HCEC 1CT (cell line): ENCODE data around the gene ATP8A2.

Source experiments
- DNase-seq: peaks from one replicate; pipeline ENCODE4 v3.0.0-alpha.2; 2017

The ATP8A2 gene

DNA sequence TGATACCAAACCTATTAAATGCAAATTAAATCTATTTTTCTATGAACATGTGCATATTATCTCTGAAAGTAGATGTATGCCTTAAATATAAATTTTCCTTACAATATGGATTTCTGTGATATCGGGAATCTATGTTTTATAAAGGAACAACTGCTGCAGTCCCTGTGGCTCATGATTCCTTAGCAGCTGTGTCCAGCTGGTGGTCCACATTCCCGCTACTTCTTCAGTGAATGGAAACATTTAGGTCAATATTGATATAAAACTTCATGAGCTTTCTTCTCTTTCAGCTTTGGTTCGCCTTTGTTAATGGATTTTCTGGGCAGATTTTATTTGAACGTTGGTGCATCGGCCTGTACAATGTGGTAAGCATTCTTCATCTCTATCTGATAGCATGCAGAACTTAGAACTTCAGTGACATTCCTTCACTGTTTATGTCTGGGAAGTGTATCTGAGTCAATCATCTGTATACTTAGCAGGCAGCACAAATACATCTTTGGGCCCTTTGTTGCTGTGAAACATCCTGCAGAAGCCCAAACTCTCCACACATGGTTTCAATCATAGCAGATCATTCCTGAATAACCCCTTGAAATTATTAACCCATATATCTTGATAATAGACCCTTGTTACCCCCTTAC, 456.2 kb downstream of the ATP8A2 start:
- no peak for DNase-seq

- no peak for DNase-seq
Measured at GRCh38 chr13:25833761-25834160, 462.0 kb downstream of the ATP8A2 start.

DNA sequence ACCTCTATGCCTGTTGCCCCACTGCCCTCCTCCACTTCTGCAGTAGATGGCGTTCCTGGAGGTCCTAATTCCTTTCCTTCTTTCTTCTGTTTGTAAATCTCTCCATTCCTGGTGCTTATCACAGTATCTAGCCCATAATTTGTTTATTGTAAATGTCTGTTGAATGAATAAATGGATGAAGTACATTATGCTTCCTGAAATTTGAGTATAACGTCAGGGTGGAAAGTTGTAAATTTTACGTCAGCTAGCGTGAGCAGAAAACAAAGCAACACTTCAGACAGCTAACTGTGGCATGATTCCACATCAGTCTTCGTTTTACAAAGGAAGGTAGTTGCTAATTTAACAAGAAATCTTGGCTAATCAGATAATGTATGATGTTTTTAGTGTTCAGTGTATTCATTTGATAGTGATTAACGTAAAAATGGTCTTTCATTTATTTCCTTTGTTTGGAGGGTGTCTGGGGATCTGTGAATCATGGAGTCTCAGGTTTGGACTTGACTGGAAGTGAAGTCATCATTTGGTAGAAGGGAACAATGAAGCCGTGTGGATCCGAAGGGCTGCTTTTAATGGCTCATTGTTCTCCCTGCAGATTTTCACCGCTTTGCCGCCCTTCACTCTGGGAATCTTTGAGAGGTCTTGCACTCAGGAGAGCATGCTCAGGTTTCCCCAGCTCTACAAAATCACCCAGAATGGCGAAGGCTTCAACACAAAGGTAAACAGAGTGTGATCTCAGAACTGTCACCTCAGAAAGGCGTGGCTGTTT, 465.0 kb downstream of the ATP8A2 start:
- DNase-seq = no peak

GRCh38 chr13:25839371-25839770, 467.6 kb downstream of the ATP8A2 start:
- DNase-seq = no peak

DNA sequence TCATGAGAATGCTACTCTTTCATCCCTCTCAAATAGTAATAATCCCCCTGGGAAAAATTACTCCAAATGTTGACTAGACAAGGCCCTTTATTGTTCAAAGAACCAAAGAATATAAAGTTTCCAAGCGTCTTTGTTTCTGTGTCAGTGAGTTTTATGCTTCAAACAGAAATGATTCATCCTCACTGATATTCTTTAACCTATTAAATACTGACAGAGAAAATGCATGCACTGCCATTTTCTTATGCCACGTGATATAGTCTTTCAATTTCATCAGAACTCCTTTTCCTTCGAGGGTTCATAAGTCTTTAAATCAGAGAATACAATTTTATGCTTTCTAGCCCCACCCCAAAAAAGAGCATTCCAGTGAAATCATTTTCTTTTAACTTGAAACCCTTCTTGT, 468.5 kb downstream of the ATP8A2 start:
- no peak for DNase-seq

DNA sequence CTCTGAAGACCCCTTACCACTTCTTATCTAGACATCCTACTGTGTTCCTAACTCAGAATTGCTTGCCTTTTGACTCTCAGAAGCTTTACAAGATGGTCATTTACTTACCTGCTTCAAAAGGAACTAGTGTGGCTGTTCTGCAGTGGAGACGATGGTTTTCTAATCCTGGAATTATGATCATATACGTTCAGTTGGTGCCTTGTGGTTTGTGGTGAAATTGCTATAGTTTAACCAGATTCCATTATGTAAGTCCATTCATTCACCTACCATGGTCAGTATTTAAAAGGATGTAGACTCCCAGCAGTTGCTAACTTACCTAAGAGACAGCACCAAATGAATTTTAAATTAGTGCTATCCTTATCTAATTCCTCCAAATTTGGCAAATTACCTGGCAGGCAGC, 469.2 kb downstream of the ATP8A2 start:
- no peak for DNase-seq

DNA sequence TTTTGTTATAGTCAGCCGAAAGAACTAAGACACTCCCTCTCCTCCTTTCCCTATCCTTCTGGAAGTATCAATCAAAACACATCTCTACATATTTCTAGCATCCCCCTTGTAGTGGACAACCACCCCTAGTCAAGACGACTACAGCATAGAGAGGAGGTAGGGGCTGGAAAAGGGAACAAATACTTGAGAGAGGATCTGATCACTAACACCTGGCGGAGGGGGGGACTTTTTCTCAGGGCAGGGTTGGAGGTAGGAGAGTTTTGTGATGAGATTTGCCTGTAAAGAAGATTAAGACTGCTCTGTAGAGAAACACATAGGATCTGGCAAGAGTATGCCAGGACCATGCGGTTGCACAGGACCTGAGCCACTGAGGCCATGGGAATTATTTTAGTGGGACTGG, 471.9 kb downstream of the ATP8A2 start:
- DNase-seq = no peak

DNA sequence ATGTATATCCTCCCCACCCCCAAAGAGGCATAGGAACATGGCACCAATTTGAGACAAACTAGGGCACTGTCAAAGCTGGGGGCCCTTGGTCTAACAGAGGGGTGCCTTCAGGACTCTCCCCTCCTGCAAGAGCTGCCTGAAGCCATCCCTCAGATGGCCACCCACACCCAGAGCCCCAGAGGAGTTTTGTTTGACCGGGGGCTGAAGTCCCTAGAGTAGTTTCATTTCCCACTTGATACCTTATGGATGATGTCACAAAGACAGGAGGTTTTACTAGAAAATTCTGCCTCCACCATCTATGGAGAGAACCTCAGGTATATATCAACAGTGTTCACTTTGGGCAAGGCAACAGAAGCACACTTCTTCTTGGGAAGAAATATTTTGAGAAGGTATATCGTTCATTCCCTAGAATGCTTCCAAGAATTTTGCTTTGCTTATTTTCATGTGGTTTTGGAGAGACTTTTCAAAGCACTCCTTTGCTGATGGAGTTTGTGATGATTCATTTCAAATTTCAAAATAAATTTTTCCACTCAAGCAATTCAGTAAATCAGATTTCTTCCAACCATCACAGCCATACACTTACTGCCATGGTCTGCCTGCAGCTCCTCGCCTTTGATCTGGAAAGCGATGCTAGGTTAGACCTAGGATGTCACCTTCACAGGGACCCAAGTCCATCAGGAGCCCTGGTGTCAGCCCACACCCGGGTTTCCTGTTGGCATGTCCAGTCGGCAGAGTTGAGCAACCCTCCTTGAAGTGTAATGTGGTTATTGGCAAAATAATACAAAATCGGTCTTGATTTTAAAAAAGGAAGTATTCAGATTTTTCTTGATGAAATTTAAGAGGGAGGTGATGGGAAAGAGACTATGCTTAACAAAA, 473.0 kb downstream of the ATP8A2 start:
- DNase-seq = no peak

DNA sequence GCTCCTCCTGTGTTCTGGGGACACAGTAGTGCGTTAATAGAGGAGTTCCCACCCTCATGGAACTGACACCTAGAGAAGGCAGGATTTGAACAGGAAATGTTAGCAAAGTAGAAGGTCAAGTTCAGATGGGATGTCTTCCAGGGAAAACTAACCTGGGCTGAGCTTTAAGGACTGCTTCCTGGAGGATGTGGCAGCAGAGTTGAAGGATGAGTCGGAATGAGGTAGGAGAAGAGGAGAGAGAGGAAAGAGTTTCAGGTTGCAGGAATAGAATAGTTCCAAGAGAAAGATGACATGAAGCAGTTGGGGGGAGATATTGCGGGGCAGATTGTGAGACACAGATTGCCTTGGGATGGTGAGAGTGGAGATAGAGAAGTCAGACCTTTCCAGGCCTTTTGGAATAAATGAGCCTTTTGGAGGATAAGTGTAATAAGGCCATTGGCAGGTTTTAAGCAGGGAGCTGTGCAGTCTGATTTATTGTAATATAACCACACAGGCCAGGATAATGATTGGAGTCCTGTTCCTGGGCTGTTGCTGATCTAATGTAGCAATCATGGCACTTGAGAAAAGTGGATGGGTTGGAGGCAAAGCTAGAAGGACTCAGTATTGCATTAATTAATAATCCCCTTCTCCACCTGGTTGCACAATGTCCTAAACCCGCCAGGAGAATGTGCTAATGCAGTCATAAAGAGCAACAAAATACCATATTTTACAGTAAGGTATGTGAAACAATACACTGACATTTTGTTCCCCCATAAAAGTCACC, 474.6 kb downstream of the ATP8A2 start:
- no peak for DNase-seq

GRCh38 chr13:25847145-25847544, 475.4 kb downstream of the ATP8A2 start:
- DNase-seq = no peak

- DNase-seq = no peak
Measured at GRCh38 chr13:25847635-25848626, 476.2 kb downstream of the ATP8A2 start.

DNA sequence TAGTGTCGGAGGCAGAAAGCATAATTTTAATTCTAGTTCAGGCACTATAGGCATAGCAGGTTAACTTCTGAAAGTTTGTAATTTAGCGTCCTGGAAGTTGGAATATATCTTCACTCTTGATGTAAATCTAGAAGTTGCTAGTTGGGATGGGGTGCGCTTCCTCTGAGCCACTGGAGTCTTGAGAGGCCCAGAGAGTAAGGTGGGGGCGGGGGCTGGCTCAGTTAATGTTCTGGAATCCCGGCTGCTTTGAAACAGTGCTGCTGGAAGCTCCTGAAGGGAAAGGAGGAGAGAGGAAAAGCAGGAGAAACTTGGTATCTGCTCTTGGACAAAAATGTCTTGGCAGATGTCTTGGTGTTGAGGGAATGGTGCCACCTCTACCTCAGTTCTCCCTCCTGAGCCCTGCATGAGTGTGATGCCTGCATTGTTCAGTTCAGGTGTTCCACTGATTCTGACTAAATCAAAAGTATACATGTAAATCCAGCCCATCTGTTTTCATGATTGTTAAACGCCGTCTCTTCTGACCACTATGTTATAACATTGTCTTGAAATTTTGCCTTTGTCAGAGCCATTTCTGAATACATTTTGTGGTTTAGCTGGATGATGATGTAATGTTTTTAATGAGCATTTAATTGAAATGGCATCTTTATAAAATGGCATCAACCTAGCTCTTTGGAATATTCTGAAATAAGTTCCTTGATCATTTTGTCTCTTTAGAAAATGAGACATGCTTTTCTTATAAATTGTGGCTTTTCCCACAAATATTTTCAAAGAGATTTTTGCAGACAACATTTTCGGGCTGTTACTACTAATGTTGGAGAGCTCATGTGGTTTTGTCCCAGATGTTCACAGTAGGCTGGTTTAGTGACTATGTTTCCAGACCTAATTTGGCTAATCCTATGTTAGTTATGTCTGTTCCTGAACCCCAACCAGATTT, 477.3 kb downstream of the ATP8A2 start:
- no peak for DNase-seq

- DNase-seq = no peak
Measured at GRCh38 chr13:25857830-25858229, 486.1 kb downstream of the ATP8A2 start.

GRCh38 chr13:25859528-25859927, 487.8 kb downstream of the ATP8A2 start:
- DNase-seq = no peak

DNA sequence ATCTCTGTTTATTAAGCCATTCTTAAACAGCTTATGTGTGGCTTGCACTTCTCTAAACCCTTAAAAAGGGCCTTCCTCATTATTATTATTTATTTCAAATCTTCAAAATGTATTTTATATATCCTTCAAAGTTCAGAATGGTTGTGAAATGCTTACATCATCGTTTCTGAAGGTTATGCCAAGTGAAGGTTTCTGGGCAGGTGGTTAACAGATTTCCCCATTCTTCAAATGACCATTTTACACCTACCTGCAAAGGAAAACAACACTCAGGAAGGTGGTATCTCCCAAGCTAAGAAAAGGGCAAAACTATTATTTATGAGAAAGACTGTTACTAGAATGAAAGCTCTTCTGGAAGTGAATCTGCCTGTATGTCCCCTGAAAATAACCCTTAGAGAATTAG, 488.5 kb downstream of the ATP8A2 start:
- no peak for DNase-seq

DNA sequence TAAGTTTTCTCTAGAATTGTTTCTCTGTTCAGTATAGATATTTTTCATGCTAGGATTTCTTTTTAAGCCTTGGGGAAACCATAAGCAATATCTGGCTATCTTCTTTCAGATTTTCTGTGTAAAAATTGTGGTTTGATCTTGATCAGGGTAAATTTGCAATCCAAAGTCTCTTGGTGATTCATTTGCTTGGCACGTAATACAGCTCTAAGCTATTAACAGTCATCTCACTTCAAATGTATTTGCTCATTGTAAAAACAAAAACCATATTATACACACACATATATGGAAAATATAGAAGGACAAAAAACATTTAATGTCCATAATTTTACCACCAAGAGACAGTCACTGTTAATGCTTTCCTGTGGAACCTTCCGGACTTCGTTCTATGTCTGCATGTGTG, 489.1 kb downstream of the ATP8A2 start:
- no peak for DNase-seq

DNA sequence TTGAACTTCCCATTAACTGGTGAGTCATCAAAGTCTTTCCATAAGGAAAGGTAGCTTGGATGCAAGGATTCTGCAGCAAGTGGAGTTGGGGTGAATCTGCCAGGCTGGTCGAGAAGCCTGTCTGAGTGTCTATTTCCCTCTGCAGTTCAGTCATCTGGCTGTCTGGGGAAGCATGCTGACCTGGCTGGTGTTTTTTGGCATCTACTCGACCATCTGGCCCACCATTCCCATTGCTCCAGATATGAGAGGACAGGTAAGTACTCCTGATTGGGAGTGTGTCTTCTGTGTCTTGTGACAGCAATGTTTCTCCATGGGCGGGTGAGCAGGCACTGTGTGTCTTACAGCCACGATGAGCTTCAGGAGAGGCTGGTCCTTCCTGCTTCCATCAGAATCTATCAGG, 490.4 kb downstream of the ATP8A2 start:
- DNase-seq = no peak

DNA sequence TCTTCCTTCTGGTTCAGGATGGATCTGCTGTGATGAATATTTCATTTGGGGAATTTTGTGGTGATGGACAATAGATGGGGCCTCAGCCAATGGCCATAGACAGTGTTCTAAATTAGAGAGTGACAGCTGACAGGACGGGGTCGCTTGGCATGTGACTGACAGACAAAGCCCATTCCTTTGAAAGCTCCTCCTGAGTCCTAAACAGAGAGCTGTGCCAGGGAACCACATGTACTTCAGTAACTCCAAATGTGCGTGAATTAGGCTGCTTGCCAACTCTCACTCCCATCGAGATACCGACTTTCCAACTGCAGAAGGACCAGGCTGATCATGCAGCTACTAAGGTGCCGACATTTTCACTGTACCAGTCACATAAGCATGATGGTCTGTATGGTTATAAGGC, 492.3 kb downstream of the ATP8A2 start:
- DNase-seq = no peak

DNA sequence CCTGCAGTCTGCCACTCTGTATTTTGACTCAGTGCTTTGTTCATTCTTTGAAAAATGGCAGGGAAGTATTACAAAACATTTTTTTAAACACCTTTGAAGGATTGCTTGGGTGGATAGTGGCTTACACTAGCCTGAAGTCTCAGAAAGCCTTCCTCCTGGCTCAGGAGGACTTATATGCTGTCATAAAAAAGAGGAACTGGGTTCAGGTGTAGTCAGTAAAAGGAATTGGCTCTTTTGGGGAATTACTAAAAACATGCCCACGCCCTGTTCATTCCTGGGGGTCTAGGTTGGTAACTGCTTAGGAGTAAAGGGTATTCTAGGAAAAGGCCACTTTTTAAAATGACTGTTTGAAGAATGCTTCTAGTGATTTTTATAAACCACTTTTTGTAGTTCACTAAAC, 493.2 kb downstream of the ATP8A2 start:
- DNase-seq = no peak

DNA sequence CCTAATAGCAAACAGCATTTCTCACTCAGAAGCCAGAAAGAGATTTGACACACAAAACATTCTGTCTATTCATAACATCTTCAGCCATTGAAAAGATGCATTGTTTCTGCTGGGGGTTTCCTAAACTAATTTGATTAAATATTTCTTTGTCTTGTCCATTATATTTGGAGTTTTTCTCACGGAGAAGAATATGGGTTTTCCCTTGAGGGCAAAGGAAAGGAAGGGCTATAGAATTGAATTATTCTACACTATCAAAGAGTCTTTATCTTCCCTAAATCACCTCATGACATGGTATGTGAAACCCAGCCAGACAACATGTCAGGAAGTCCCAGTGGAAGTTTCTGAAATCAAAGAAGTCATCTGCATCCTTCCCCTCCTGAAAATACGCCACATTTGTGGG, 493.6 kb downstream of the ATP8A2 start:
- no peak for DNase-seq

DNA sequence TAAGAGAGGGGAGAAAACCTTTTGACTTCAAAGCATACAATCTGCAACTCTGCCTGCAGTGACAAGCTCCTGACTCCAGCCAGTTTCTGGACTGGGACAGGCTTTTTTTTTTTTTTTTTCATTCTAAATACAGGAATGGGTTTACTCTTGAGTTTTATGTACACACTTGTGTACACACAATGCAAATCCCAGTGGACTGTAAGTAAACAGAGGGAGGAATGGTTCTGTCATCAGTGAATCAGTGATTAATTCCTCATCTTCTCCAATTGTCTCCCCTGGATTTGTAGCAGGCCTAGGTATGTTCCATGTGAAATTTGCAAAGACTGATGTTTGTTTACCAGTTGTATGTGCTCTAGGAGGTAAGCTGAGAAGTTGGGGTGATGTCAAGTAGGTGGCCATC, 495.3 kb downstream of the ATP8A2 start:
- no peak for DNase-seq
